Stimulated activated CD4-positive, alpha-beta T cell treated with anti-CD3 and anti-CD28 coated beads, Interleukin-12 subunit alpha, Interleukin-12 subunit beta, amount 100 ng/mL, for 48 hours (primary cell): ENCODE data around the gene GUCY2D.
"Not testable (repeated sequence)": the region's sequence is repeated elsewhere in the genome, so short reads cannot be mapped to it uniquely, and the experiment has no call there.

Experiments used
- DNase-seq, 3 donors: peaks; one replicate each; pipeline ENCODE4 v3.0.0-alpha.2; 2020; ENCODE audit warnings: low read depth in 2 of 3, low spot score in 1 of 3

The GUCY2D gene

GRCh38 chr17:8041979-8042378 is 39.6 kb downstream of the GUCY2D start:
- DNase-seq, result no peak

- DNase-seq, result no peak
Measured at GRCh38 chr17:8044819-8045810, 42.7 kb downstream of the GUCY2D start.

- DNase-seq, result no peak
Measured at GRCh38 chr17:8046306-8046928, 44.0 kb downstream of the GUCY2D start.

- DNase-seq, result no peak
Measured at GRCh38 chr17:8046929-8047768, 44.7 kb downstream of the GUCY2D start.

- no peak for DNase-seq
Measured at GRCh38 chr17:8047769-8048110, 45.3 kb downstream of the GUCY2D start.

- DNase-seq, result no peak
Measured at GRCh38 chr17:8048236-8048635, 45.8 kb downstream of the GUCY2D start.

- no peak for DNase-seq
Measured at GRCh38 chr17:8048736-8049135, 46.3 kb downstream of the GUCY2D start.

GRCh38 chr17:8051831-8052230 is 49.4 kb downstream of the GUCY2D start:
- no peak for DNase-seq

- no peak for DNase-seq
Measured at GRCh38 chr17:8052256-8053252, 50.1 kb downstream of the GUCY2D start.

GRCh38 chr17:8053600-8053999 is 51.2 kb downstream of the GUCY2D start:
- DNase-seq, result no peak

- no peak for DNase-seq
Measured at GRCh38 chr17:8055851-8056231, 53.4 kb downstream of the GUCY2D start.

GRCh38 chr17:8056232-8056975 is 54.0 kb downstream of the GUCY2D start:
- DNase-seq, result peak in 2 of 3 donors; percentile 21 to 37

GRCh38 chr17:8056976-8057625 is 54.7 kb downstream of the GUCY2D start:
- no peak for DNase-seq

- peak in 1 of 3 donors; percentile 67 for DNase-seq
Measured at GRCh38 chr17:8057691-8058114, 55.3 kb downstream of the GUCY2D start.

GRCh38 chr17:8059131-8059530 is 56.7 kb downstream of the GUCY2D start:
- DNase-seq, result no peak

GRCh38 chr17:8060274-8060673 is 57.9 kb downstream of the GUCY2D start:
- peak in 2 of 3 donors; percentile 27 to 89 for DNase-seq

- DNase-seq, result not testable (repeated sequence)
Measured at GRCh38 chr17:8061851-8062250, 59.4 kb downstream of the GUCY2D start.

GRCh38 chr17:8062435-8062806 is 60.0 kb downstream of the GUCY2D start:
- no peak for DNase-seq
